B cell (primary cell): ENCODE data around the gene SPRYD3. TPM values are rescaled to one million over a fixed set of nuclear protein-coding genes. Genes with fewer than 3 reads are reported as not detected.
A peak's percentile ranks its signal among the peaks of the same experiment; 100 is the strongest.

ENCODE experiments used
- ATAC-seq: fragments of 200-7000 bp; cut with Tn5 transposase; one replicate; pipeline ENCODE4 v1.10.0; 2021; ENCODE audit warnings: low read depth, mild to moderate bottlenecking, moderate number of reproducible peaks, moderate library complexity
- CTCF ChIA-PET: fragments of 350-600 bp; sonication (Branson Sonifier 250); formaldehyde crosslinking; loops from one replicate; lab custom pipeline; 2021; ENCODE audit warnings: antibody characterized with exemption, inconsistent platforms; lab: Charles Lee
- POLR2A ChIA-PET: fragments of 350-600 bp; sonication (Branson Sonifier 250); formaldehyde crosslinking; loops from one replicate; lab custom pipeline; 2021; ENCODE audit warnings: antibody characterized with exemption; lab: Charles Lee
- DNase-seq: peaks from one replicate; pipeline ENCODE4 v3.0.0; 2013
- H2AFZ ChIP-seq: 2 replicates; pipeline ENCODE4 v1.6.1; 2012; ENCODE audit warnings: mild to moderate bottlenecking, low read depth, low read length; ENCODE audit not compliant: insufficient read depth, poor library complexity, severe bottlenecking
- H3K27ac ChIP-seq, 2 donors: 1 replicate in 1 of 2; 2 replicates in 1 of 2; pipeline ENCODE4 v1.5.1; 2012 to 2013; ENCODE audit warnings: low read length in 2 of 2, mild to moderate bottlenecking in 2 of 2, moderate library complexity in 1 of 2
- H3K27me3 ChIP-seq, 4 experiments: fragments of 200-600 bp in 1 of 4; sonication (generic) in 1 of 4; replicated peaks in 1 of 4; 1 replicate in 2 of 4; 2 replicates in 2 of 4; pipeline versions ENCODE4 v1.6.1 to v1.7.0; 2013 to 2016; ENCODE audit warnings: low read length in 3 of 4, mild to moderate bottlenecking in 2 of 4, mixed read lengths in 1 of 4, moderate library complexity in 1 of 4; ENCODE audit not compliant: insufficient read depth in 4 of 4, control insufficient read depth in 3 of 4; ENCODE audit errors: control extremely low read depth in 1 of 4
- H3K36me3 ChIP-seq, 2 experiments: replicated peaks in 1 of 2; 1 replicate in 1 of 2; 2 replicates in 1 of 2; pipeline versions ENCODE4 v1.6.1 to v1.7.1; 2013; ENCODE audit warnings: low read length in 1 of 2; ENCODE audit not compliant: insufficient read depth in 2 of 2, control insufficient read depth in 1 of 2; ENCODE audit errors: control extremely low read depth in 1 of 2, extremely low read depth in 1 of 2
- H3K4me1 ChIP-seq, 2 donors: fragments of 200-600 bp in 1 of 2; sonication (generic) in 1 of 2; 1 replicate in 1 of 2; 2 replicates in 1 of 2; pipeline versions ENCODE4 v1.5.1 to v1.6.1; 2013 to 2017; ENCODE audit warnings: low read length in 2 of 2; ENCODE audit not compliant: control insufficient read depth in 2 of 2, insufficient read depth in 2 of 2
- H3K4me2 ChIP-seq: replicated peaks from 2 replicates; pipeline ENCODE3; 2012; ENCODE audit warnings: mild to moderate bottlenecking, low read depth, low read length; ENCODE audit not compliant: poor library complexity, severe bottlenecking
- H3K4me3 ChIP-seq, 5 experiments: fragments of 200-600 bp in 1 of 5; sonication (generic) in 1 of 5; 1 replicate in 3 of 5; 2 replicates in 2 of 5; pipeline versions ENCODE4 v1.5.1 to v1.7.0; 2011 to 2016; ENCODE audit warnings: low read length in 4 of 5, mild to moderate bottlenecking in 4 of 5, low read depth in 2 of 5, control low read depth in 1 of 5, moderate library complexity in 1 of 5; ENCODE audit not compliant: insufficient read depth in 1 of 5; ENCODE audit errors: control extremely low read depth in 1 of 5, extremely low read depth in 1 of 5
- H3K79me2 ChIP-seq: fragments of 200-600 bp; sonication (generic); one replicate; pipeline ENCODE4 v1.6.0; 2016; ENCODE audit warnings: low read length; ENCODE audit not compliant: control insufficient read depth, insufficient read depth
- H3K9ac ChIP-seq: fragments of 200-600 bp; sonication (generic); 2 replicates; pipeline ENCODE4 v1.6.1; 2017; ENCODE audit warnings: mild to moderate bottlenecking, low read length, moderate library complexity
- H3K9me3 ChIP-seq, 3 donors: one replicate each; pipeline versions ENCODE4 v1.6.1 to v1.7.1; 2013; ENCODE audit warnings: low read length in 2 of 3; ENCODE audit not compliant: control insufficient read depth in 2 of 3, insufficient read depth in 1 of 3; ENCODE audit errors: control extremely low read depth in 1 of 3
- H4K20me1 ChIP-seq: 2 replicates; pipeline ENCODE4 v1.6.0; 2012; ENCODE audit warnings: mild to moderate bottlenecking, low read length; ENCODE audit not compliant: insufficient read depth, control insufficient read depth, poor library complexity, severe bottlenecking
- H3K27ac Mint-ChIP-seq: one replicate; pipeline ENCODE4 v1.8.0; 2021; ENCODE audit warnings: mixed read lengths
- H3K27me3 Mint-ChIP-seq: one replicate; pipeline ENCODE4 v1.8.0; 2021; ENCODE audit warnings: mixed read lengths
- H3K4me1 Mint-ChIP-seq: one replicate; pipeline ENCODE4 v1.8.0; 2021; ENCODE audit warnings: mixed read lengths
- H3K4me3 Mint-ChIP-seq: one replicate; pipeline ENCODE4 v1.8.0; 2021; ENCODE audit warnings: mixed read lengths
- H3K9me3 Mint-ChIP-seq: one replicate; pipeline ENCODE4 v1.8.0; 2022; ENCODE audit warnings: mixed read lengths; ENCODE audit not compliant: insufficient read depth
- EZH2 ChIP-seq: IDR thresholded peaks from 2 replicates; pipeline ENCODE4 v1.6.1; 2012; ENCODE audit warnings: borderline replicate concordance, low read depth, mild to moderate bottlenecking, moderate library complexity, low read length; ENCODE audit not compliant: insufficient read depth, poor library complexity, severe bottlenecking
- WGBS: methylation state at CpG from one replicate; pipeline ENCODE4 v1.1.5; 2013; ENCODE audit warnings: missing lambda C conversion rate; ENCODE audit not compliant: insufficient coverage; 5-methylcytosine and 5-hydroxymethylcytosine counted together
- intact Hi-C: fragments of 100-400 bp; cut with micrococcal nuclease; formaldehyde crosslinking; loops from one replicate; pipeline ENCODE4 v1.10.0; 2022
- polyA plus RNA-seq: library from polyadenylated mRNA; depleted of rRNA; stranded (reverse); fragments of >200 nt; gene quantifications from 2 replicates; pipeline ENCODE4 v1.2.3, GENCODE V29; 2012
- total RNA-seq, 2 donors: library from RNA; stranded (reverse); fragments of 120-200 nt in 1 of 2; gene quantifications; 1 replicate in 1 of 2; 2 replicates in 1 of 2; pipeline versions ENCODE4 v1.2.3 to v1.2.4, GENCODE V29; 2013 to 2022
- TF ChIP-seq, protein P1 (sequence below): fragments of 200-600 bp; IDR thresholded peaks from one replicate; pipeline ENCODE4 v1.8.0; 2022; ENCODE audit warnings: antibody characterized with exemption, mild to moderate bottlenecking

SPRYD3 gene
- total and polyA plus RNA-seq, 2 donors (not counting 1 experiment from before 2014, with no cell fraction given), result 15.9 to 43.3 TPM

DNA sequence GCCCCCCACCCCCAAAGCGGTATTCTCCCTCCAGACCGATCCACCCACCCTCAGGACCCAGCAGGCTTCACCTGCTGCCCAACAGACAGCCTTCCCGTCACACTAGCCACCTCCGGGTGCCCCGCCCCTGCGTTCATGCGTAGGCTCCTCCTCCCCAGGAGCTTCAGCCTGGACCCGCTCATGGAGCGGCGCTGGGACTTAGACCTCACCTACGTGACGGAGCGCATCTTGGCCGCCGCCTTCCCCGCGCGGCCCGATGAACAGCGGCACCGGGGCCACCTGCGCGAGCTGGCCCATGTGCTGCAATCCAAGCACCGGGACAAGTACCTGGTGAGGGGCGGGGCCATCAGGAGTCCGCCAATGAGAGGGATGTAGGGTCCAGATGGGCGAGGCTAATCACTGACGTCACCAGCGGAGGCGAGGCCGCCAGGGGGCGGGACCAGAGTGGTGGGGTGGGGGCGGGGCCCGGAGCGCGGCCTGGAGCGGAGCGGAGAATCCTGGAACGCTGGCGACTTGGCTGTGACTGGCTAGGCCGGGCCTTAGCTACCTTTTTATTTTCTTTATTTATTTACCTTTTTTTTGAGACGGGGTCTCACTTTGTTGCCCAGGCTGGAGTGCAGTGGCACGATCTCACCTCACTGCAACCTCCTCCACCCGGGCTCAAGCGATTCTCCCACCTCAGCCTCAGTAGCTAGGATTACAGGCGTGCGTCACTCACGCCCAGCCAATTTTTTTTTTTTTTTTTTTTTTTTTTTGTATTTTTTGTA lies 24.9 kb downstream of the SPRYD3 start:
- Histone ChIP-seq H2AFZ (peak overlapping the region; percentile 91), H3K4me2 (peak overlapping the region; percentile 85), H3K9ac (peak overlapping the region; percentile 80), H3K27ac (peak overlapping the region; percentile 52 to 65), H3K9me3 (no peaks in the 10 kb centered on the region), H3K27me3 (peaks cover 0 to 7% (median 0%) of the 10 kb centered on the region in 4 experiments), H3K4me3 (peak overlapping the region; percentile 36 to 87 (median 75)), H4K20me1 (no peaks in the 10 kb centered on the region), H3K36me3 (no peaks in the 10 kb centered on the region), H3K4me1 (peaks cover 6 to 15% of the 10 kb centered on the region in 2 donors), H3K79me2 (no peaks in the 10 kb centered on the region)
- H3K4me1 Mint-ChIP-seq, result peaks cover 14% of the 10 kb centered on the region
- 1% methylated on average over 36 of the region's 48 CpGs for WGBS
- peak; percentile 97 for ATAC-seq
- H3K27ac Mint-ChIP-seq, result peak overlapping the region; percentile 91
- DNase-seq, result peak; percentile 97
- TF ChIP-seq, protein P1, sequence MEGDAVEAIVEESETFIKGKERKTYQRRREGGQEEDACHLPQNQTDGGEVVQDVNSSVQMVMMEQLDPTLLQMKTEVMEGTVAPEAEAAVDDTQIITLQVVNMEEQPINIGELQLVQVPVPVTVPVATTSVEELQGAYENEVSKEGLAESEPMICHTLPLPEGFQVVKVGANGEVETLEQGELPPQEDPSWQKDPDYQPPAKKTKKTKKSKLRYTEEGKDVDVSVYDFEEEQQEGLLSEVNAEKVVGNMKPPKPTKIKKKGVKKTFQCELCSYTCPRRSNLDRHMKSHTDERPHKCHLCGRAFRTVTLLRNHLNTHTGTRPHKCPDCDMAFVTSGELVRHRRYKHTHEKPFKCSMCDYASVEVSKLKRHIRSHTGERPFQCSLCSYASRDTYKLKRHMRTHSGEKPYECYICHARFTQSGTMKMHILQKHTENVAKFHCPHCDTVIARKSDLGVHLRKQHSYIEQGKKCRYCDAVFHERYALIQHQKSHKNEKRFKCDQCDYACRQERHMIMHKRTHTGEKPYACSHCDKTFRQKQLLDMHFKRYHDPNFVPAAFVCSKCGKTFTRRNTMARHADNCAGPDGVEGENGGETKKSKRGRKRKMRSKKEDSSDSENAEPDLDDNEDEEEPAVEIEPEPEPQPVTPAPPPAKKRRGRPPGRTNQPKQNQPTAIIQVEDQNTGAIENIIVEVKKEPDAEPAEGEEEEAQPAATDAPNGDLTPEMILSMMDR, result no peak
- TF ChIP-seq EZH2, result no peak
- H3K4me3 Mint-ChIP-seq, result peak overlapping the region; percentile 98
- H3K27me3 Mint-ChIP-seq, result no peaks in the 10 kb centered on the region
- CTCF ChIA-PET, result interaction anchor here (0.6 to 6.0 kb wide), 5 partner anchors 11 to 144 kb away, joined by 3 to 59 read pairs (median 6); partner anchors contain the start of gene SPRYD3
- intact Hi-C loops, result loop anchor here (1.0 to 5.0 kb wide), 5 partner anchors 25 to 446 kb away; partner anchors contain the start of genes EIF4B, IGFBP6, PRR13 and SPRYD3
- no peaks in the 10 kb centered on the region for H3K9me3 Mint-ChIP-seq
- POLR2A ChIA-PET, result interaction anchor here (0.9 to 1.1 kb wide), 3 partner anchors 19 to 44 kb away, joined by 3 to 11 read pairs (median 4); partner anchors contain the start of gene SPRYD3
